HG03064 (cell line): ENCODE results near the gene DIAPH3.

ENCODE experiments used
- ATAC-seq: cut with Tn5 transposase; IDR thresholded peaks from one replicate; pipeline ENCODE4 v1.9.1; 2021; ENCODE audit warnings: low read depth; ENCODE audit not compliant: unreplicated experiment

DIAPH3 gene

GRCh38 chr13:59806801-59807200 lies 356.9 kb downstream of the DIAPH3 start:
- ATAC-seq = no peak

GRCh38 chr13:59801107-59801880 lies 362.4 kb downstream of the DIAPH3 start:
- no peak for ATAC-seq

- ATAC-seq = no peak
Observed at GRCh38 chr13:59793107-59793506, 370.6 kb downstream of the DIAPH3 start.

- no peak for ATAC-seq
Observed at GRCh38 chr13:59790626-59791025, 373.1 kb downstream of the DIAPH3 start.

DNA sequence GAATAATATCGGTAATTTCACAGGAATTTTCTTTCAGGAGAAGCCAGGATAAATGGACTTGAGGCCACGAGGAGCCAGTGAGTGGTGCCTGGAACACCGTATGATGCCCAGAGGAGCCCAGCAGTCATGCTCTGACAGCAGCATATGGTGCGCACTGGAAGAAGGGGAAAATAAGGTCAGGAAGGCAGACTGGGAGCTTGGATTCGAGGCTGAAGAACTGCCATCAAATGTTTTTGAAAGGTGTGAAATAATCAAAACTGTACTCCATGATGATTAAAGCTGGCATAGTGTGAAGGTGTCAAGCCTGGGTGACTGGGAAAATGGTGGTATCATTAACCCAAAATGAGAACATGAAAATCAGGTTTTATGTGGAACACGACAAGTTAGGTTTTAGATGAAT lies 374.2 kb downstream of the DIAPH3 start:
- no peak for ATAC-seq

DNA sequence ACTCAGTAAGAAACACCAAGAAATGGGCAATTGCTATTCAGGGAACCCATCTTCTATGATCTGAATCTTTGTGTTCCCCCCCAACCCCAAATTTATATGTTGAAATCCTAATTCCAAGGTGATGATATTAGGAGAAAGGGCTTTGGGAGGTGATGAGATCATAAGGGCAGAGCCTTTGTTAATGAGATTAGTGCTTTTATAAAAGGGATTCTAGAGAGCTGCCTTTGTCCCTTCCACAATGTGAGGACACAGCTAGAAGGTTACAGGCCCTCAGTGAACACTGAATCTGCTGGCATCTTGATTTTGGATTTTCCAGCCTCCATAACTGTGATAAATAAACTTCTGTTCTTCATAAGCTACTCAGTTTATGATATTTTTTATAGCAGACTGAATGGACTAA lies 376.0 kb downstream of the DIAPH3 start:
- no peak for ATAC-seq

DNA sequence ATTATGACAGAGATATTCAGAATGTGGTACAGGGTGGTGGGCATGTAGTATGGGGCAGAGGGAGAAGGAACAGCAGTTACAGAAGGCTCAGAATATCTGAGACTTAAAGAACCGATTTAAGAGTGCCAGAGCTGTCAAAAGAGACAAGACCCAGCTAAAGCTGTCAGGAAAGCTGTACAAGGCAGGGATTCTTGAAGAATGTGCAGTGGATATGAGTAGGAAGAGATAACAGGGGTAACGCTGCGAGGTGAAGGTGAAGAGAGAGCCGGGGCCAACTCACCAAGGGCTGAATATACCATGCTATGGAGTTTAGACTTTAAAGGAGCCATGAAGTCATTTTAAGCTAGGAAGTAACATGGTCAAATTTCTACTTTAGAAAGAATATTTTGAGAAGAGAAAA lies 381.0 kb downstream of the DIAPH3 start:
- no peak for ATAC-seq

DNA sequence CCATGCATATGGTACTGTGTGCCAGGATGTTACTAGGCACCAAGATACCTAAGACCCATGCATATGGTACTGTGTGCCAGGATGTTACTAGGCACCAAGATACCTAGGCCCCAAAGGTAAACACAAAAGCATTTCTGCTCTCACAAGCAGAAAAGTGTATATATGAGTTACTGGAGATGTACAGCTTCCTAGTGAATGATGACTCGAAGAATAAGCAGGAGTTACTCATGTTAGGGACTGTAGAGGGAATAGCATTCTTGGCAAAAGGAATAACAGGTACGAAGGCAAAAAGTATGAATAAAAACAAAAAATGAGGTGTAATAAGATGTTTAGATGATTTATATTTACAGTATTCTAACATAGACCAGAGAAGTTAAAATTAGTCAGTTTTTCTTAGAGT lies 383.7 kb downstream of the DIAPH3 start:
- ATAC-seq = no peak

- ATAC-seq = no peak
Observed at GRCh38 chr13:59776924-59777690, 386.6 kb downstream of the DIAPH3 start.

DNA sequence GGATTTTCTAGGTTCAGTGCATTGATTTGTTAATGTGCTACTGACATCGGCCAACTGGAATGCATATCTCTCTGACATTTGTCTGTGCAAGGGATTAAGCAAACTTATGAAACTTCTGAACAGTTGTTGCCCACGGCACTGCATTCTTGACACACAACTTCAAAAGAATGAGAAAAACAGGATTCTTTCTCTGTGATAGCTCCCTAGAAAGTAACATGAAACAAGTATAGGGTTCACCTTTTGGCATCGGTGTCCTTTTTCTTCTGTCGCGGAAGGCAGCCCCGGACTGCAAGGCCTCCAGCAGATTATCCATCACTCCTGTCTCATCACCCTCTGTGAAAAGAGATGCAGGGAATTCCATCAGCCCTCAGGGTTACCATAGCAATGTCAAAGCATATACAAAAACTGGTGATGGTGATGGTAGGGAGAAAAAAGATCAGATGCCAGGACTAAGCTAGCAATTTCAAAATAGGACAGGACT lies 389.2 kb downstream of the DIAPH3 start:
- ATAC-seq = no peak

GRCh38 chr13:59771272-59771671 lies 392.5 kb downstream of the DIAPH3 start:
- ATAC-seq = no peak

DNA sequence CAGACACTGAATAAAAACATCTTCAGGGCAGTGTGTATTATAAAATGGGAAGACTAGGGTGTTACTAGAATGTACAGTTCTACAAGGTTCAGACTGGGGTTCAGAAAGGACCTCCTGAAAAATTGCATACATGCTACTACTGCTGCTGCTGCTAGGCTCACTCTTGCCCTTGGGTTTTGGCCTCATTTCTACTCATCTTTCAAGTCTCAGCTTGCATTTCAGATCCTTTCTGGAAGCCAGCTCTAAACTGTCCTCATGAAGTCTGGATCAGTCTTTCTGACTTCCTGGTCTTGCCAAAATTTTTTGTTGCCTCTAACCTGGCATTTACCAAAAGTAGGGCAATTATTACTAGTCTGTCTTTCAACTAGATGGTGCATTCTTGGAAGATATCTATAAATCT lies 393.3 kb downstream of the DIAPH3 start:
- ATAC-seq = no peak

DNA sequence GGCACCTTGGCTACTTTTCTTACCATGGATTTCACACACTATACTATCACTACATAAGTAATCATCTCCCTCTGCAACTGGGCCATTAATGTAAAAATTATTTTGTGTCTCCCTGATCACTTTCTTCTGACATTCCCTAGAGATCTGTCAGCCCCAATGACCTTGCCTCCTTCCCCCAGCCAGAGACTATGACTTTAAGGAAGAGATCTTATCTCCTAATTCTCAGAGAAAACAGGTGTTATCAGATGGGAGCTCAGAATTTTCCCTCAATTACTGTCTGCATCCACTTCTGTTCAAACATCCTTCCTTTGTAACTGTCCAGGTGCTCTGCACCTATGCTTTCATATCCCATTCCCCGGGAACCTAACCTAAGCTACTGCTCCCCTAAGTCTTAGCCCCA lies 397.5 kb downstream of the DIAPH3 start:
- ATAC-seq = no peak

- ATAC-seq = no peak
Observed at GRCh38 chr13:59755632-59756290, 408.0 kb downstream of the DIAPH3 start.

DNA sequence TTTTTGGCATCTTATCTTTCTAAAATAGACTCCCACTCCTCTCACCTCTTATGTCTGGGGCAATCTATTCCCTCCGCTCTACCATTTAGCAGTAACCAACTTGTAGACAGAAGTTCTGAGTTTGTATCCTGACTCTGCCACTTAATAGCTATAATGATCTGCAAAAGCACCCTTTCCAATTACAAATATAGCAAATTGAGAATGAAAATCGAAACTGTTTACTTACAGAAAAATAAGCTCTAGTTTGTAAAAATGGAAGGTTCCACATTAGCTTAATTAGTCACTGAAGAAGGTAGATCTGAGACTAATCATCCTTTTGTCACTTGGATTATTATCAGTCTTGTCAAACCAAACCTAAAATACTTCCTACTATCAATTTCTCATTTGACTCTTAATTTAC lies 409.3 kb downstream of the DIAPH3 start:
- ATAC-seq = no peak

GRCh38 chr13:59750860-59751259 lies 412.9 kb downstream of the DIAPH3 start:
- no peak for ATAC-seq

GRCh38 chr13:59748046-59748445 lies 415.7 kb downstream of the DIAPH3 start:
- no peak for ATAC-seq

DNA sequence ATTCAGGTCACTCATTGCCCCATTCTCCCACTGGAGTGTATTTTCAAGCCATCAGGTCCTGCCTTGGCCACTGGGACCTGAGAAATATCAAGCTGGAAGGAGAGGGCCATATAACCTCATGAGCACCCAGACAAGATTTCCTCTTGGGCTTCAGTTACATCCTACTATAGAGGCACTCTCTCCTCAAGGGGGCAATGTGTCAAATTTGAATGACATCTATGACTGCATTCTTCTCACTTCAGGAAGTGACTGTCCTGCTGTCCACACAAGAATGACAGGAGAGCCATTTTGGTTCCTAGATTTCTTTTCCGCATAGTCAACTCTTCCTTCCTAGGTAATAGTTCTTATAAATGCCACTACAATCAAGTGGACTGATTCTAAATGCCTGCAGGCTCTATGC lies 416.2 kb downstream of the DIAPH3 start:
- ATAC-seq = no peak

- no peak for ATAC-seq
Observed at GRCh38 chr13:59746291-59746962, 417.3 kb downstream of the DIAPH3 start.

DNA sequence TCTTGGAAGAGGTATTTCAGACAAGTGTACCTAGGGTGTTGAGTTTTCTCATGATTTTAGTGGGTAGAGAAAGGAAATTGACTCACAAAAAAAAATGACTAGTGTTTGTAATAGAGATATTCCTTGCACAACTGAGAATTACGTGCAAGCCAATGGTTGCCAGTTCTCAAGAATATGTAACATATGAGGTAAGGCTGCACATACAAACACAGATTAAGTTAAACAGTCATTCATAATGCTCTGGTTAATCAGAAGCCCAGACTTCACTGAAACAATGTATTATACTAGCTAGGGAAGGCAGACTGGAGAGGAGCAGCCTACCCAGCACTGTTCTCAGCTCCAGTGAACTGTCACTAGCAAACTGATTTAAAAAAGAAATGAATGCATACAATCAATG lies 418.3 kb downstream of the DIAPH3 start:
- no peak for ATAC-seq
